Measurements from ENCODE around the gene AGXT.

GRCh38 chr2:240906141-240906910 lies 37.7 kb downstream of the AGXT start, which contains the start of gene CROCC2:
- TF ChIP-seq CTCF (conservative IDR thresholded peaks at IDR 0.05; ENCODE audit: low read depth, low read length) = no peak
- no peak for TF ChIP-seq EZH2 (IDR thresholded peaks at IDR 0.05; ENCODE audit: borderline replicate concordance, low read depth, low read length, poor library complexity, severe bottlenecking)
